Dendritic cell treated with granulocyte-macrophage colony-stimulating factor and Interleukin-4, amounts not matched to agents 40 ng/mL and 50 ng/mL, for 4 days (primary cell): Measurements from ENCODE around the gene PDCD11.
"Not testable (repeated sequence)": the region's sequence is repeated elsewhere in the genome, so short reads cannot be mapped to it uniquely, and the experiment has no call there.

Experiments used
- H3K27ac Mint-ChIP-seq: one replicate; pipeline ENCODE4 v1.8.0; 2022; ENCODE audit warnings: mild to moderate bottlenecking, mixed read lengths
- H3K27me3 Mint-ChIP-seq: one replicate; pipeline ENCODE4 v1.8.0; 2022; ENCODE audit warnings: mild to moderate bottlenecking, mixed read lengths
- H3K36me3 Mint-ChIP-seq: one replicate; pipeline ENCODE4 v1.8.0; 2022; ENCODE audit warnings: low read depth, mixed read lengths
- H3K4me1 Mint-ChIP-seq: one replicate; pipeline ENCODE4 v1.8.0; 2022; ENCODE audit warnings: low read depth, mixed read lengths
- H3K4me3 Mint-ChIP-seq: one replicate; pipeline ENCODE4 v1.8.0; 2022; ENCODE audit warnings: mild to moderate bottlenecking, moderate library complexity, mixed read lengths
- H3K9me3 Mint-ChIP-seq: one replicate; pipeline ENCODE4 v1.8.0; 2022; ENCODE audit warnings: mixed read lengths
- intact Hi-C: fragments of 100-400 bp; cut with micrococcal nuclease; formaldehyde crosslinking; loops from one replicate; pipeline ENCODE4 v1.15.0; 2022

The PDCD11 gene

GRCh38 chr10:103480521-103480920 is 84.1 kb downstream of the PDCD11 start:
- no peaks in the 10 kb centered on the region for H3K9me3 Mint-ChIP-seq
- H3K36me3 Mint-ChIP-seq, result no peaks in the 10 kb centered on the region
- H3K27ac Mint-ChIP-seq, result no peak overlapping the region
- intact Hi-C loops, result loop anchor here (5.0 kb wide), 1 partner anchor 33 kb away; no protein-coding TSS in a partner anchor
- H3K4me3 Mint-ChIP-seq, result no peak overlapping the region
- H3K27me3 Mint-ChIP-seq, result no peaks in the 10 kb centered on the region
- H3K4me1 Mint-ChIP-seq, result peaks cover 29% of the 10 kb centered on the region

GRCh38 chr10:103481974-103482531 is 85.6 kb downstream of the PDCD11 start:
- Mint-ChIP-seq H3K4me1 (peaks cover 28% of the 10 kb centered on the region), H3K9me3 (no peaks in the 10 kb centered on the region), H3K36me3 (no peaks in the 10 kb centered on the region), H3K27ac (no peak overlapping the region), H3K27me3 (peaks cover 3% of the 10 kb centered on the region), H3K4me3 (no peak overlapping the region)
- intact Hi-C loops, result loop anchor here (5.0 kb wide), 1 partner anchor 35 kb away; no protein-coding TSS in a partner anchor

GRCh38 chr10:103486635-103487409 is 90.4 kb downstream of the PDCD11 start:
- H3K27ac Mint-ChIP-seq, intact Hi-C loops, H3K4me3 Mint-ChIP-seq, H3K9me3 Mint-ChIP-seq, H3K4me1 Mint-ChIP-seq, H3K36me3 Mint-ChIP-seq: not testable (repeated sequence)
- H3K27me3 Mint-ChIP-seq, result peaks cover 20% of the 10 kb centered on the region

GRCh38 chr10:103487410-103487708 is 90.9 kb downstream of the PDCD11 start:
- H3K36me3 Mint-ChIP-seq, result no peaks in the 10 kb centered on the region
- H3K27ac Mint-ChIP-seq, result no peak overlapping the region
- no peak overlapping the region for H3K4me3 Mint-ChIP-seq
- no peaks in the 10 kb centered on the region for H3K9me3 Mint-ChIP-seq
- H3K4me1 Mint-ChIP-seq, result peaks cover 6% of the 10 kb centered on the region
- peaks cover 26% of the 10 kb centered on the region for H3K27me3 Mint-ChIP-seq
- intact Hi-C loops, result no loop called here

GRCh38 chr10:103490986-103491314 is 94.5 kb downstream of the PDCD11 start:
- H3K9me3 Mint-ChIP-seq, result no peaks in the 10 kb centered on the region
- intact Hi-C loops, result no loop called here

GRCh38 chr10:103491729-103492364 is 95.4 kb downstream of the PDCD11 start:
- Mint-ChIP-seq H3K27me3 (peaks cover 56% of the 10 kb centered on the region), H3K4me1 (peaks cover 12% of the 10 kb centered on the region), H3K9me3 (no peaks in the 10 kb centered on the region), H3K36me3 (no peaks in the 10 kb centered on the region), H3K4me3 (no peak overlapping the region), H3K27ac (no peak overlapping the region)
- intact Hi-C loops, result no loop called here

More at GRCh38 chr10:103490986-103491314, 94.5 kb downstream of the PDCD11 start:
- H3K27ac Mint-ChIP-seq, result no peak overlapping the region
- no peaks in the 10 kb centered on the region for H3K36me3 Mint-ChIP-seq
- no peak overlapping the region for H3K4me3 Mint-ChIP-seq
- H3K4me1 Mint-ChIP-seq, result peaks cover 13% of the 10 kb centered on the region
- peaks cover 56% of the 10 kb centered on the region for H3K27me3 Mint-ChIP-seq

- intact Hi-C loops, result no loop called here
- Mint-ChIP-seq H3K36me3 (no peaks in the 10 kb centered on the region), H3K27me3 (peaks cover 66% of the 10 kb centered on the region), H3K4me3 (no peak overlapping the region), H3K27ac (no peak overlapping the region), H3K9me3 (no peaks in the 10 kb centered on the region), H3K4me1 (peaks cover 12% of the 10 kb centered on the region)
These were observed 96.3 kb downstream of the PDCD11 start for GRCh38 chr10:103492655-103493261.

GRCh38 chr10:103493362-103493915 is 97.0 kb downstream of the PDCD11 start, which contains the start of gene NEURL1:
NEURL1 (plus strand) TSS chr10:103493705; CDS start chr10:103494388, 683 bp downstream.
- no peak within 1 kb of the TSS for H3K27ac Mint-ChIP-seq
- intact Hi-C loops, result no loop called here
- peaks cover 12% of the 10 kb centered on the region for H3K4me1 Mint-ChIP-seq
- H3K4me3 Mint-ChIP-seq, result peak within 1 kb of the TSS; percentile 76
- H3K9me3 Mint-ChIP-seq, result no peaks in the 10 kb centered on the region
- H3K27me3 Mint-ChIP-seq, result peaks cover 68% of the 10 kb centered on the region
- no peaks in the 10 kb centered on the region for H3K36me3 Mint-ChIP-seq

GRCh38 chr10:103493916-103494877 is 97.8 kb downstream of the PDCD11 start:
- intact Hi-C loops, result no loop called here
- peaks cover 70% of the 10 kb centered on the region for H3K27me3 Mint-ChIP-seq
- H3K4me1 Mint-ChIP-seq, result peaks cover 12% of the 10 kb centered on the region
- no peaks in the 10 kb centered on the region for H3K36me3 Mint-ChIP-seq
- peak overlapping the region; percentile 46 for H3K4me3 Mint-ChIP-seq
- no peaks in the 10 kb centered on the region for H3K9me3 Mint-ChIP-seq
- H3K27ac Mint-ChIP-seq, result no peak overlapping the region

GRCh38 chr10:103495321-103495720 is 98.9 kb downstream of the PDCD11 start:
- Mint-ChIP-seq H3K27ac (no peak overlapping the region), H3K4me3 (no peak overlapping the region), H3K4me1 (peaks cover 12% of the 10 kb centered on the region), H3K36me3 (no peaks in the 10 kb centered on the region), H3K9me3 (no peaks in the 10 kb centered on the region), H3K27me3 (peaks cover 68% of the 10 kb centered on the region)
- intact Hi-C loops, result no loop called here
